ENCODE data around the gene RPL21.

Gene RPL21

DNA sequence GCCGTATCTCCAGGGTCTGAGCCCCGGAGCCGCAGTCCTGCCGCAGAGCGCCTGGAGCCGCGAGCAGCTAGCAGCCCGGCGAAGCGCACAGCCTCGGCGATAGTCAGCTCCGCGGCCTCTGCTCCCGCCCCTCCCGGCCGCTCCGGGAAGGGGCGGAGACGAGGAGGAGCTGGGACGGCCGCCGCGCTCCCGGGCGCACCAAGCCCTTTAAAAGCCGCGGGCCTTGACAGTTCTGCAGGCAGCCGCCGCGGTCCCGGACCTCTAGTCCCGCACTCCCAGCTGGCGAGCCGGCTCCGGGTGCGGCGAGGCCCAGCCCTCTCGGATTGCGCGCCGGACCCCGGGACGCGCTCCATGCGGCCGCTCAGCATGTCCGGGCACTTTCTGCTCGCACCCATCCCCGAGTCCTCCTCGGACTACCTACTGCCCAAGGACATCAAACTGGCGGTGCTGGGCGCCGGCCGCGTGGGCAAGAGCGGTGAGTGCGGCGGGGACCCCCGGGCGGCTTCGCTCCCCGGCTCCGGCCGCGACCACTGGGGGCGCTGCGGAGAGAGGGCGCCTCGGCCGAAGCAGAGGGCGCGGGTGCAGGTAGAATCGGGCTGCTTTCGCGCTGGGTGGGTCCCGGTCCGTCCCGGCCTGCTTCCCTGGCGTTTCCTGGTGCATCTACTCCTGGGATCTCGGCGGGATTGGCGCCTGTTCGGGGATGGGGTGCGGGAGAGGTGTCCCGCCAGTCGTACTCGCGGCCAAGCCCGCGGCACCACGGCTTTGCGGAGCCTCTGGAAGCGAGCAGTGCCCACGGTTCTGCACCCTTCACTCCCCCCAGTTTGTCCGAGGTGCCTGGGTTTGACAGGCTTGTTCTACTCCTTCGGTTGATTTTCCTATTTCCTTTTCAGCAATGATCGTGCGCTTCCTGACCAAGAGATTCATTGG is 19.5 kb downstream of the RPL21 start, which contains the start of gene RASL11A:
Gene RASL11A (plus strand): TSS at position 237 of the 927 bp plus-strand sequence. CDS start 115 bp downstream, at position 352.
- TF ChIP-seq ZBTB7A (IDR thresholded peaks at IDR 0.05; ENCODE audit: low read depth) (peak; percentile 97), RAD21 (IDR thresholded peaks at IDR 0.05; ENCODE audit: low read depth) (peak; percentile 19; the same call in 1 of the 2 replicates), CEBPB (IDR thresholded peaks at IDR 0.05) (no peak), TAF1 (IDR thresholded peaks at IDR 0.05; ENCODE audit: low read depth) (peak; percentile 26; the same call in 1 of the 2 replicates), TCF12 (IDR thresholded peaks at IDR 0.05; ENCODE audit: low read depth) (no peak)
- TF ChIP-seq, protein P1, sequence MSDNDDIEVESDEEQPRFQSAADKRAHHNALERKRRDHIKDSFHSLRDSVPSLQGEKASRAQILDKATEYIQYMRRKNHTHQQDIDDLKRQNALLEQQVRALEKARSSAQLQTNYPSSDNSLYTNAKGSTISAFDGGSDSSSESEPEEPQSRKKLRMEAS (IDR thresholded peaks at IDR 0.05), result peak; percentile 78

DNA sequence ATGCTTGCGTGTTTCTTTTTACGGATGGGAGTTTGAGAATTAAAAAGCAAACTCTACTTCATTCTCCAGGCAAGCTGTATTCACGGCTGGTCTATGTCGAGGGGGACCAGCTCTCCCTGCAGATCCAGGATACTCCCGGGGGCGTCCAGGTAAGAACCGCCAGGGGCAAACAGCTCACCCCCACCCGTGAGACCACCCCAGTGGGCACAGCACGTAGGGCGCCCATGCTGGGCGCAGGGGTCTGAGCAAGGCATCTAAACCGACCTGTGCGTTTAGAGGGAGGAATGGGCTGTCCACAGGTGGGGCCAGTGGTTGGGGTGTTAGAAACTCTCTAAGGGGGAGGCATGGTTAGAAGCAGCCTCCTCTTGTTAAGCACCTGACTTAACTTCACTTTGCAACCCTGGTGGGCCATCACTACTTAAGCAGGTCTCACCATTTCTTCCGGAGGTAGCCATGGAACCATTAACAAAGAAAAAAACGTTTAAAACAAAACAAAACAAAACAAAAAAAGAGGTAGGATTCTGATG is 20.3 kb downstream of the RPL21 start:
- TF ChIP-seq CEBPB (IDR thresholded peaks at IDR 0.05), result no peak
- TF ChIP-seq, protein P2, sequence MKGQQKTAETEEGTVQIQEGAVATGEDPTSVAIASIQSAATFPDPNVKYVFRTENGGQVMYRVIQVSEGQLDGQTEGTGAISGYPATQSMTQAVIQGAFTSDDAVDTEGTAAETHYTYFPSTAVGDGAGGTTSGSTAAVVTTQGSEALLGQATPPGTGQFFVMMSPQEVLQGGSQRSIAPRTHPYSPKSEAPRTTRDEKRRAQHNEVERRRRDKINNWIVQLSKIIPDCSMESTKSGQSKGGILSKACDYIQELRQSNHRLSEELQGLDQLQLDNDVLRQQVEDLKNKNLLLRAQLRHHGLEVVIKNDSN (IDR thresholded peaks at IDR 0.05), result no peak
- no peak for TF ChIP-seq TEAD4 (IDR thresholded peaks at IDR 0.05)
- TF ChIP-seq FOXM1 (IDR thresholded peaks at IDR 0.05; ENCODE audit: borderline replicate concordance, low read depth), result no peak
- TF ChIP-seq, protein P1 (IDR thresholded peaks at IDR 0.05), result no peak
- no peak for TF ChIP-seq TAF1 (IDR thresholded peaks at IDR 0.05; ENCODE audit: low read depth)
- TF ChIP-seq ZBTB7A (IDR thresholded peaks at IDR 0.05; ENCODE audit: low read depth), result no peak
- TF ChIP-seq EGR1 (IDR thresholded peaks at IDR 0.05), result no peak
- TF ChIP-seq EP300 (IDR thresholded peaks at IDR 0.05; ENCODE audit: borderline replicate concordance), result no peak
- no peak for TF ChIP-seq CREB1 (IDR thresholded peaks at IDR 0.05; ENCODE audit: low read depth)
- TF ChIP-seq TCF12 (IDR thresholded peaks at IDR 0.05; ENCODE audit: low read depth), result no peak
- no peak for TF ChIP-seq YY1 (IDR thresholded peaks at IDR 0.05; ENCODE audit: low read depth)
- no peak for TF ChIP-seq RAD21 (IDR thresholded peaks at IDR 0.05; ENCODE audit: low read depth)
- TF ChIP-seq, protein P3, sequence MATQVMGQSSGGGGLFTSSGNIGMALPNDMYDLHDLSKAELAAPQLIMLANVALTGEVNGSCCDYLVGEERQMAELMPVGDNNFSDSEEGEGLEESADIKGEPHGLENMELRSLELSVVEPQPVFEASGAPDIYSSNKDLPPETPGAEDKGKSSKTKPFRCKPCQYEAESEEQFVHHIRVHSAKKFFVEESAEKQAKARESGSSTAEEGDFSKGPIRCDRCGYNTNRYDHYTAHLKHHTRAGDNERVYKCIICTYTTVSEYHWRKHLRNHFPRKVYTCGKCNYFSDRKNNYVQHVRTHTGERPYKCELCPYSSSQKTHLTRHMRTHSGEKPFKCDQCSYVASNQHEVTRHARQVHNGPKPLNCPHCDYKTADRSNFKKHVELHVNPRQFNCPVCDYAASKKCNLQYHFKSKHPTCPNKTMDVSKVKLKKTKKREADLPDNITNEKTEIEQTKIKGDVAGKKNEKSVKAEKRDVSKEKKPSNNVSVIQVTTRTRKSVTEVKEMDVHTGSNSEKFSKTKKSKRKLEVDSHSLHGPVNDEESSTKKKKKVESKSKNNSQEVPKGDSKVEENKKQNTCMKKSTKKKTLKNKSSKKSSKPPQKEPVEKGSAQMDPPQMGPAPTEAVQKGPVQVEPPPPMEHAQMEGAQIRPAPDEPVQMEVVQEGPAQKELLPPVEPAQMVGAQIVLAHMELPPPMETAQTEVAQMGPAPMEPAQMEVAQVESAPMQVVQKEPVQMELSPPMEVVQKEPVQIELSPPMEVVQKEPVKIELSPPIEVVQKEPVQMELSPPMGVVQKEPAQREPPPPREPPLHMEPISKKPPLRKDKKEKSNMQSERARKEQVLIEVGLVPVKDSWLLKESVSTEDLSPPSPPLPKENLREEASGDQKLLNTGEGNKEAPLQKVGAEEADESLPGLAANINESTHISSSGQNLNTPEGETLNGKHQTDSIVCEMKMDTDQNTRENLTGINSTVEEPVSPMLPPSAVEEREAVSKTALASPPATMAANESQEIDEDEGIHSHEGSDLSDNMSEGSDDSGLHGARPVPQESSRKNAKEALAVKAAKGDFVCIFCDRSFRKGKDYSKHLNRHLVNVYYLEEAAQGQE (IDR thresholded peaks at IDR 0.05; ENCODE audit: low read depth), result no peak
- no peak for TF ChIP-seq NFIC (IDR thresholded peaks at IDR 0.05)

DNA sequence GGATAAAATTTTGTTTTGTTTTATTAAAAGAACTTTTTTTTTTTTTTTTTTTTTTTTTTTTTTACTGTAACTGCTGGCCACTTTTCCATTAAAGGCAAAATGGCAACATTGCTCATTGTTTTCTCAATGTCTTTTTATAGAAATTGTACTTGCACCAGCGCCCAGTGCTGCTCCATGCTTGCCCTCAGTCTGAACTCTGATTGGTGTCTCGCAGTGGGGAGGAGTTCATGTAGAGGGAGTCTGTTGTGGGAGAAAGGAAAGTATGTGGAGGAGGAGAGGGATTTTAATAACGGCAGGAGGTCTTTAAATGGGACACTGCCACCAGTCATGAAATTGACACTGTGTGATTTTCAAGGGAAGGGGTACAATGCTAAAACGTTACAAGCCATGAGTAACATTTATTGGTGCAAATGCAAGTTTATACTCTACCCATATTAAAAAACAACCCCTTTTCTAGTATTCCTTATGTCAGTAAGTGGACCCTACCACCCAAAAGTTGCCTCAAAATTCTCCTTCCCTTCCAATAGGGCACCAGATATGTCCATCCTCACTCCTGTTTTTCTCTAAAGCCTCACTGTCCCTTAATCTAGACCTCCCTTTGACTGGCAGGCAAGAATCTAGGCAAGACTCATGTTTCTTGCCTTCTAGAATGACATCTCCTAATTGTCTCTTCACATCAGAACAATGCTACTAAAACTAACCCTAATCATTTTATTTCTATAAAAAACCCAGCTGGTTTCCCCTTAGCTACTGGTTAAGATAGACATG is 22.5 kb downstream of the RPL21 start:
- TF ChIP-seq CREB1 (IDR thresholded peaks at IDR 0.05; ENCODE audit: low read depth) (no peak), TCF12 (IDR thresholded peaks at IDR 0.05; ENCODE audit: low read depth) (no peak), YY1 (IDR thresholded peaks at IDR 0.05; ENCODE audit: low read depth) (no peak), FOXM1 (IDR thresholded peaks at IDR 0.05; ENCODE audit: borderline replicate concordance, low read depth) (no peak), EGR1 (IDR thresholded peaks at IDR 0.05) (no peak)
- TF ChIP-seq, protein P2 (IDR thresholded peaks at IDR 0.05), result no peak
- TF ChIP-seq, protein P1 (IDR thresholded peaks at IDR 0.05), result no peak
- TF ChIP-seq, protein P3 (IDR thresholded peaks at IDR 0.05; ENCODE audit: low read depth), result no peak

DNA sequence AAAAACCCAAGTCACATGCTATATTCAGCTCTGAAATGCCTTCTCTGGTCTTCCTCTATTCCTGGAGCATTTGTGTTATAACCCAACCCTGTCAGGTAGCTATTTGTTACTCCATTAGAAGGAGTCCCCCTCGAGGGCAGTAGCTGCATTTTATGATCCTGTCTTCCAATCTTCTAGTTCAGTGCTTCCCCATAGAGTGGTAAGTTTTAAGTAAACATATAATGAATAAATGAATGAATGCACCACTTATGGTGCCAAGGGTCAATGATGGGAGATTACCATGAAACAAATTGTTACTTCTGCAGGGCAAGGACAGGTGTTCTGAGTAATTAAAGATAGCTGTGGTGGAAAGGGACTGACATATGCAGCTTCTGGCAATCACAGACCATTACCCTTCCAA is 23.3 kb downstream of the RPL21 start:
- TF ChIP-seq YY1 (IDR thresholded peaks at IDR 0.05; ENCODE audit: low read depth), result no peak
- TF ChIP-seq, protein P3 (IDR thresholded peaks at IDR 0.05; ENCODE audit: low read depth), result no peak
- TF ChIP-seq RAD21 (IDR thresholded peaks at IDR 0.05; ENCODE audit: low read depth), result no peak
- TF ChIP-seq EGR1 (IDR thresholded peaks at IDR 0.05), result no peak
- TF ChIP-seq NFIC (IDR thresholded peaks at IDR 0.05), result no peak
- no peak for TF ChIP-seq CEBPB (IDR thresholded peaks at IDR 0.05)
- TF ChIP-seq CREB1 (IDR thresholded peaks at IDR 0.05; ENCODE audit: low read depth), result no peak
- no peak for TF ChIP-seq FOXM1 (IDR thresholded peaks at IDR 0.05; ENCODE audit: borderline replicate concordance, low read depth)
- TF ChIP-seq, protein P2 (IDR thresholded peaks at IDR 0.05), result no peak
- no peak for TF ChIP-seq TEAD4 (IDR thresholded peaks at IDR 0.05)
- TF ChIP-seq, protein P1 (IDR thresholded peaks at IDR 0.05), result no peak
- TF ChIP-seq ZBTB7A (IDR thresholded peaks at IDR 0.05; ENCODE audit: low read depth), result no peak
- TF ChIP-seq TCF12 (IDR thresholded peaks at IDR 0.05; ENCODE audit: low read depth), result no peak
- no peak for TF ChIP-seq EP300 (IDR thresholded peaks at IDR 0.05; ENCODE audit: borderline replicate concordance)
- no peak for TF ChIP-seq TAF1 (IDR thresholded peaks at IDR 0.05; ENCODE audit: low read depth)

All from Ishikawa (cell line).